H1 (cell line): Measurements from ENCODE around the gene TMEM161B. TPM values are rescaled to one million over a fixed set of nuclear protein-coding genes. Genes with fewer than 3 reads are reported as not detected.

Experiments used
- CTCF ChIA-PET: fragments of 300-600 bp; sonication (Branson Sonifier 250); formaldehyde crosslinking; loops from one replicate; lab custom pipeline; 2021; ENCODE audit not compliant: partially characterized antibody; lab: Charles Lee
- POLR2A ChIA-PET: fragments of 300-600 bp; sonication (Branson Sonifier 250); formaldehyde crosslinking; loops from one replicate; lab custom pipeline; 2021; ENCODE audit warnings: inconsistent platforms; ENCODE audit not compliant: partially characterized antibody; lab: Charles Lee
- DNase-seq, 2 experiments: peaks; one replicate each; pipeline versions ENCODE4 v3.0.0 to v3.0.0-alpha.2; 2010 to 2022; ENCODE audit warnings: low spot score in 2 of 2, low read depth in 1 of 2, mixed read lengths in 1 of 2
- FAIRE-seq: peaks from 2 replicates; lab custom pipeline; 2011; peaks lifted over from hg19 to GRCh38; lab: Jason Lieb, UNC
- H2AFZ ChIP-seq: 2 replicates; pipeline ENCODE4 v1.8.1; 2012; ENCODE audit warnings: low read length, inconsistent platforms
- H2AK5ac ChIP-seq: 2 replicates; pipeline ENCODE4 v1.6.1; 2013; ENCODE audit warnings: low read depth, low read length
- H2BK120ac ChIP-seq: replicated peaks from 2 replicates; pipeline ENCODE3; 2013; ENCODE audit warnings: low read depth, low read length, inconsistent platforms
- H2BK12ac ChIP-seq: 2 replicates; pipeline ENCODE4 v1.6.1; 2013; ENCODE audit warnings: low read depth, low read length
- H2BK15ac ChIP-seq: 2 replicates; pipeline ENCODE4 v1.6.1; 2013; ENCODE audit warnings: low read length
- H2BK20ac ChIP-seq: 2 replicates; pipeline ENCODE4 v1.6.1; 2013; ENCODE audit warnings: low read length
- H2BK5ac ChIP-seq: 2 replicates; pipeline ENCODE4 v1.6.1; 2013; ENCODE audit warnings: low read depth, low read length
- H3K14ac ChIP-seq: 2 replicates; pipeline ENCODE4 v1.6.1; 2013; ENCODE audit warnings: inconsistent platforms; ENCODE audit not compliant: insufficient read length
- H3K18ac ChIP-seq: 2 replicates; pipeline ENCODE4 v1.6.1; 2013; ENCODE audit warnings: low read length; ENCODE audit errors: extremely low read depth
- H3K23ac ChIP-seq: 2 replicates; pipeline ENCODE4 v1.6.1; 2013; ENCODE audit warnings: inconsistent platforms; ENCODE audit not compliant: insufficient read length
- H3K23me2 ChIP-seq: 2 replicates; pipeline ENCODE4 v1.6.1; 2013; ENCODE audit warnings: low read depth, low read length
- H3K27ac ChIP-seq: 2 replicates; pipeline ENCODE4 v1.6.1; 2011; ENCODE audit warnings: low read depth, low read length, inconsistent platforms
- H3K27me3 ChIP-seq, 4 experiments: replicated peaks in 1 of 4; 1 replicate in 1 of 4; 2 replicates in 3 of 4; pipeline versions ENCODE4 v1.6.1 to v1.8.1; 2011 to 2013; ENCODE audit warnings: low read length in 3 of 4, mild to moderate bottlenecking in 3 of 4, inconsistent platforms in 2 of 4, mixed read lengths in 2 of 4, moderate library complexity in 1 of 4; ENCODE audit not compliant: control insufficient read depth in 3 of 4, insufficient read depth in 3 of 4; ENCODE audit errors: extremely low read depth in 1 of 4
- H3K36me3 ChIP-seq, 4 experiments: 2 replicates each; pipeline versions ENCODE4 v1.6.1 to v1.8.1; 2011 to 2013; ENCODE audit warnings: mild to moderate bottlenecking in 4 of 4, low read length in 3 of 4, moderate library complexity in 2 of 4, control low read depth in 1 of 4, inconsistent platforms in 1 of 4; ENCODE audit not compliant: insufficient read depth in 4 of 4, control insufficient read depth in 2 of 4
- H3K4ac ChIP-seq: replicated peaks from 2 replicates; pipeline ENCODE3; 2013; ENCODE audit warnings: low read length, low read depth, mixed read lengths, inconsistent platforms; ENCODE audit not compliant: insufficient read length
- H3K4me1 ChIP-seq, 4 experiments: replicated peaks in 1 of 4; 1 replicate in 1 of 4; 2 replicates in 3 of 4; pipeline versions ENCODE4 v1.6.1 to v1.8.1; 2011 to 2013; ENCODE audit warnings: low read length in 3 of 4, inconsistent platforms in 2 of 4, mixed read lengths in 1 of 4; ENCODE audit not compliant: insufficient read depth in 4 of 4, control insufficient read depth in 3 of 4
- H3K4me2 ChIP-seq, 2 experiments: 2 replicates each; pipeline versions ENCODE4 v1.6.1 to v1.8.1; 2011 to 2013; ENCODE audit warnings: low read depth in 2 of 2, low read length in 2 of 2, control low read depth in 1 of 2, inconsistent platforms in 1 of 2, mild to moderate bottlenecking in 1 of 2; ENCODE audit not compliant: insufficient read depth in 1 of 2
- H3K4me3 ChIP-seq, 4 experiments: fragments of 200-600, 300-600 bp in 1 of 4; sonication (generic), shearing (Covaris generic), sonication (Bioruptor Twin) in 1 of 4; 2 replicates each; pipeline versions ENCODE4 v1.5.1 to v1.8.1; 2011 to 2016; ENCODE audit warnings: low read length in 4 of 4, low read depth in 3 of 4, control low read depth in 2 of 4, inconsistent platforms in 2 of 4, mild to moderate bottlenecking in 2 of 4, mixed read lengths in 1 of 4, moderate library complexity in 1 of 4; ENCODE audit not compliant: insufficient read depth in 2 of 4; ENCODE audit errors: extremely low read depth in 1 of 4
- H3K56ac ChIP-seq: replicated peaks from 2 replicates; pipeline ENCODE3; 2013; ENCODE audit warnings: low read depth, mild to moderate bottlenecking, mixed read lengths, low read length, inconsistent platforms; ENCODE audit not compliant: insufficient read length
- H3K79me1 ChIP-seq: 2 replicates; pipeline ENCODE4 v1.6.1; 2013; ENCODE audit warnings: low read depth, low read length, control low read depth
- H3K79me2 ChIP-seq, 2 experiments: 2 replicates each; pipeline versions ENCODE4 v1.6.1 to v1.8.1; 2012 to 2013; ENCODE audit warnings: low read length in 2 of 2, mild to moderate bottlenecking in 2 of 2, inconsistent platforms in 1 of 2; ENCODE audit not compliant: insufficient read depth in 2 of 2, control insufficient read depth in 1 of 2
- H3K9ac ChIP-seq, 4 experiments: replicated peaks in 1 of 4; 1 replicate in 1 of 4; 2 replicates in 3 of 4; pipeline versions ENCODE4 v1.6.1 to v1.8.1; 2011 to 2013; ENCODE audit warnings: low read depth in 3 of 4, low read length in 3 of 4, control low read depth in 2 of 4, mild to moderate bottlenecking in 2 of 4, moderate library complexity in 2 of 4, inconsistent platforms in 1 of 4; ENCODE audit errors: extremely low read depth in 1 of 4
- H3K9me3 ChIP-seq, 2 experiments: 2 replicates each; pipeline versions ENCODE4 v1.6.1 to v1.8.1; 2012 to 2013; ENCODE audit warnings: mild to moderate bottlenecking in 2 of 2, moderate library complexity in 2 of 2, control low read depth in 1 of 2, inconsistent platforms in 1 of 2, low read depth in 1 of 2, low read length in 1 of 2, mixed read lengths in 1 of 2; ENCODE audit not compliant: insufficient read depth in 2 of 2
- H4K20me1 ChIP-seq, 2 experiments: replicated peaks in 1 of 2; 2 replicates each; pipeline versions ENCODE3 to v1.8.1; 2011 to 2013; ENCODE audit warnings: inconsistent platforms in 2 of 2, low read length in 2 of 2, mild to moderate bottlenecking in 1 of 2; ENCODE audit not compliant: insufficient read depth in 2 of 2, control insufficient read depth in 1 of 2
- H4K5ac ChIP-seq: 2 replicates; pipeline ENCODE4 v1.6.1; 2013; ENCODE audit warnings: low read length, low read depth, mixed read lengths, inconsistent platforms; ENCODE audit not compliant: insufficient read length
- H4K8ac ChIP-seq: 2 replicates; pipeline ENCODE4 v1.8.0; 2013; ENCODE audit warnings: mild to moderate bottlenecking, moderate library complexity, low read length, inconsistent platforms; ENCODE audit not compliant: insufficient read depth; ENCODE audit errors: extremely low read depth
- H4K91ac ChIP-seq: replicated peaks from 2 replicates; pipeline ENCODE3; 2013; ENCODE audit warnings: low read length, mixed read lengths, inconsistent platforms; ENCODE audit not compliant: insufficient read length
- CBX8 ChIP-seq: fragments of 300-800, 300-1000 bp; sonication (generic); IDR thresholded peaks from 2 replicates; pipeline ENCODE4 v1.7.1; 2016; ENCODE audit warnings: low read depth, low read length, borderline replicate concordance
- EP300 ChIP-seq, 2 experiments: IDR thresholded peaks; 1 replicate in 1 of 2; 2 replicates in 1 of 2; pipeline ENCODE4 v1.6.1; 2011 to 2012; ENCODE audit warnings: low read depth in 2 of 2, low read length in 2 of 2, mild to moderate bottlenecking in 2 of 2, borderline replicate concordance in 1 of 2, inconsistent platforms in 1 of 2, moderate library complexity in 1 of 2
- KDM1A ChIP-seq: fragments of 200-600, 300-600 bp; sonication (generic); IDR thresholded peaks from 2 replicates; pipeline ENCODE4 v1.7.1; 2016; ENCODE audit warnings: mild to moderate bottlenecking, low read length, borderline replicate concordance
- PHF8 ChIP-seq: fragments of 200-600 bp; sonication (generic); conservative IDR thresholded peaks from 2 replicates; pipeline ENCODE4 v1.7.1; 2012; ENCODE audit warnings: low read depth, mild to moderate bottlenecking, inconsistent platforms, low read length, moderate library complexity
- RFX5 ChIP-seq: IDR thresholded peaks from 2 replicates; pipeline ENCODE4 v1.6.1; 2011; ENCODE audit warnings: low read depth, low read length, improper control_type of control experiment, borderline replicate concordance
- SIX5 ChIP-seq: IDR thresholded peaks from 2 replicates; pipeline ENCODE4 v1.6.1; 2011; ENCODE audit warnings: mild to moderate bottlenecking, low read depth, low read length
- TEAD4 ChIP-seq: IDR thresholded peaks from 2 replicates; pipeline ENCODE4 v1.6.1; 2012; ENCODE audit warnings: low read depth, low read length, inconsistent platforms, mixed read lengths
- USF2 ChIP-seq: IDR thresholded peaks from 2 replicates; pipeline ENCODE4 v1.6.1; 2011; ENCODE audit warnings: low read length, improper control_type of control experiment
- WGBS, 2 experiments: shearing (Covaris generic) in 1 of 2; methylation state at CpG; one replicate each; pipeline versions ENCODE4 v1.1.6 to v1.1.7; 2013 to 2015; ENCODE audit warnings: low lambda C conversion rate in 2 of 2, mixed read lengths in 2 of 2, inconsistent platforms in 1 of 2, low coverage in 1 of 2, missing lambda C conversion rate in 1 of 2; ENCODE audit not compliant: insufficient replicate concordance in 2 of 2, insufficient coverage in 1 of 2, insufficient read length in 1 of 2; ENCODE audit errors: extremely low coverage in 1 of 2, missing lambda C conversion rate in 1 of 2; 5-methylcytosine and 5-hydroxymethylcytosine counted together
- polyA plus RNA-seq, 7 experiments: library from polyadenylated mRNA; depleted of rRNA in 3 of 7; stranded (reverse) in 5 of 7; unstranded in 2 of 7; fragments of >200 nt in 5 of 7; fragments of 200-250 nt in 2 of 7; gene quantifications; 1 replicate in 5 of 7; 2 replicates in 1 of 7; 4 replicates in 1 of 7; pipeline versions ENCODE4 v1.2.1 to v1.2.3, GENCODE V29; 2011 to 2013; ENCODE audit warnings: missing spikeins in 2 of 7, mixed read lengths in 2 of 7
- total RNA-seq: library from RNA; stranded (reverse); fragmentation: NEBNext Ultra II Directional; extraction: Animal tissue kit (Norgen Biotek cat#: 25700); gene quantifications from 2 replicates; pipeline ENCODE4 v1.2.1, GENCODE V29; 2021

TMEM161B gene
- total and polyA plus RNA-seq, 2 of the 8 experiments (the other 6 are each of a cell fraction or from before 2014, with no cell fraction given) = 7.4 to 13.8 TPM

- H4K5ac ChIP-seq = no peak overlapping the region
- no peaks in the 10 kb centered on the region; the same call in 1 of the 2 replicates for H3K79me1 ChIP-seq
- peaks cover 0 to under 1% of the 10 kb centered on the region in 2 experiments; a peak in 1 of 4 replicates for H3K79me2 ChIP-seq
- H3K27me3 ChIP-seq = no peaks in the 10 kb centered on the region
- H3K18ac ChIP-seq = no peak overlapping the region
- H2AFZ ChIP-seq = no peak overlapping the region
- no peak overlapping the region for H3K23ac ChIP-seq
- no peak overlapping the region for H4K91ac ChIP-seq
- no peaks in the 10 kb centered on the region for H4K20me1 ChIP-seq
- DNase-seq (no peak), FAIRE-seq (no peak)
- no peak overlapping the region for H2BK15ac ChIP-seq
- no peak overlapping the region for H3K4me2 ChIP-seq
- 81% methylated on average over 6 of the region's 6 CpGs; no CpG with 5 or more reads in 1 of the 2 experiments for WGBS, 2 experiments
- H3K27ac ChIP-seq = no peak overlapping the region
- H4K8ac ChIP-seq = no peak overlapping the region
- no peak overlapping the region for H2BK20ac ChIP-seq
- H2BK5ac ChIP-seq = no peak overlapping the region
- peaks cover 0 to 3% (median 0%) of the 10 kb centered on the region in 4 experiments; a peak in 2 of 8 replicates for H3K36me3 ChIP-seq
- H3K14ac ChIP-seq = no peak overlapping the region
- POLR2A ChIA-PET = interaction anchor here (0.6 to 1.3 kb wide), 2 partner anchors 41 to 66 kb away, joined by 3 to 6 read pairs; no protein-coding TSS in a partner anchor
- peaks cover 0 to 7% (median 2%) of the 10 kb centered on the region in 4 experiments; a peak in 3 of 7 replicates for H3K4me1 ChIP-seq
- H3K9me3 ChIP-seq = no peaks in the 10 kb centered on the region
- no peak overlapping the region for H2AK5ac ChIP-seq
- no peak overlapping the region for H3K56ac ChIP-seq
- H3K4me3 ChIP-seq = no peak overlapping the region
- H3K4ac ChIP-seq = no peak overlapping the region
- CTCF ChIA-PET = interaction anchor here (0.7 to 1.3 kb wide), 3 partner anchors 9 to 329 kb away, joined by 3 to 5 read pairs (median 4); no protein-coding TSS in a partner anchor
- H3K23me2 ChIP-seq = no peaks in the 10 kb centered on the region
- H3K9ac ChIP-seq = no peak overlapping the region
- H2BK120ac ChIP-seq = no peak overlapping the region
- no peak for TF ChIP-seq SIX5
- no peak for TF ChIP-seq PHF8
- no peak for TF ChIP-seq RFX5
- no peak for TF ChIP-seq EP300 (IDR thresholded peaks at IDR 0.05; ENCODE audit: borderline replicate concordance in 1 of 2, low read depth in 2 of 2, low read length in 2 of 2)
- no peak for TF ChIP-seq TEAD4
- TF ChIP-seq USF2 = no peak
- no peak for TF ChIP-seq KDM1A
- TF ChIP-seq CBX8 = no peak
- TF ChIP-seq, all 59 proteins: peak for 0
- no peak overlapping the region for H2BK12ac ChIP-seq
These were observed 41.7 kb downstream of the TMEM161B start for GRCh38 chr5:88226881-88227450.
